Trophoblast cell (in vitro differentiated cells and primary cell): Measurements from ENCODE around the gene IL21R.

Source experiments
- DNase-seq, 2 donors: peaks; one replicate each; pipeline ENCODE4 v3.0.0-alpha.2; 2016
- H2AFZ ChIP-seq: 2 replicates; pipeline ENCODE4 v1.6.1; 2013; ENCODE audit warnings: low read length, moderate library complexity, mild to moderate bottlenecking; ENCODE audit not compliant: insufficient read depth, poor library complexity
- H2AK5ac ChIP-seq: 2 replicates; pipeline ENCODE4 v1.6.1; 2013; ENCODE audit warnings: mild to moderate bottlenecking, low read length
- H2BK120ac ChIP-seq: 2 replicates; pipeline ENCODE4 v1.6.1; 2013; ENCODE audit warnings: low read length, mild to moderate bottlenecking, moderate library complexity; ENCODE audit not compliant: insufficient read depth, poor library complexity
- H2BK12ac ChIP-seq: 2 replicates; pipeline ENCODE4 v1.6.1; 2013; ENCODE audit warnings: mild to moderate bottlenecking, low read length, moderate library complexity
- H2BK5ac ChIP-seq: 2 replicates; pipeline ENCODE4 v1.6.1; 2013; ENCODE audit warnings: low read length, low read depth, moderate library complexity, mild to moderate bottlenecking; ENCODE audit not compliant: poor library complexity
- H3K14ac ChIP-seq: 2 replicates; pipeline ENCODE4 v1.6.1; 2013; ENCODE audit warnings: mild to moderate bottlenecking, low read length
- H3K18ac ChIP-seq: 2 replicates; pipeline ENCODE4 v1.6.1; 2013; ENCODE audit warnings: mild to moderate bottlenecking, low read length
- H3K23ac ChIP-seq: 2 replicates; pipeline ENCODE4 v1.6.1; 2013; ENCODE audit warnings: low read length
- H3K27ac ChIP-seq: 2 replicates; pipeline ENCODE4 v1.5.1; 2013; ENCODE audit warnings: low read depth, mild to moderate bottlenecking, inconsistent platforms, low read length, moderate library complexity
- H3K27me3 ChIP-seq: 2 replicates; pipeline ENCODE4 v1.6.1; 2013; ENCODE audit warnings: inconsistent platforms, mild to moderate bottlenecking, low read length, moderate library complexity; ENCODE audit not compliant: insufficient read depth
- H3K36me3 ChIP-seq, 2 experiments: 1 replicate in 1 of 2; 2 replicates in 1 of 2; pipeline ENCODE4 v1.6.1; 2013; ENCODE audit warnings: low read length in 2 of 2, mild to moderate bottlenecking in 2 of 2, moderate library complexity in 1 of 2; ENCODE audit not compliant: insufficient read depth in 2 of 2, control insufficient read depth in 1 of 2
- H3K4ac ChIP-seq: 2 replicates; pipeline ENCODE4 v1.6.1; 2013; ENCODE audit warnings: low read depth, mild to moderate bottlenecking, low read length, moderate library complexity
- H3K4me1 ChIP-seq, 2 experiments: 1 replicate in 1 of 2; 2 replicates in 1 of 2; pipeline ENCODE4 v1.6.1; 2013; ENCODE audit warnings: low read length in 2 of 2, mild to moderate bottlenecking in 2 of 2, moderate library complexity in 1 of 2; ENCODE audit not compliant: insufficient read depth in 2 of 2, control insufficient read depth in 1 of 2
- H3K4me2 ChIP-seq: 2 replicates; pipeline ENCODE4 v1.6.1; 2013; ENCODE audit warnings: inconsistent platforms, mild to moderate bottlenecking, low read length, moderate library complexity
- H3K4me3 ChIP-seq: 2 replicates; pipeline ENCODE4 v1.5.1; 2013; ENCODE audit warnings: mild to moderate bottlenecking, low read depth, low read length, inconsistent platforms
- H3K79me1 ChIP-seq: one replicate; pipeline ENCODE4 v1.6.1; 2013; ENCODE audit warnings: low read length
- H3K79me2 ChIP-seq: 2 replicates; pipeline ENCODE4 v1.6.1; 2013; ENCODE audit warnings: low read length, mild to moderate bottlenecking; ENCODE audit not compliant: control insufficient read depth, insufficient read depth, poor library complexity
- H3K9ac ChIP-seq: 2 replicates; pipeline ENCODE4 v1.6.1; 2013; ENCODE audit warnings: mild to moderate bottlenecking, low read length
- H3K9me3 ChIP-seq: 2 replicates; pipeline ENCODE4 v1.6.1; 2013; ENCODE audit warnings: low read depth, mild to moderate bottlenecking, control low read depth, inconsistent platforms, low read length; ENCODE audit not compliant: insufficient read depth
- H4K12ac ChIP-seq: 2 replicates; pipeline ENCODE4 v1.6.1; 2013; ENCODE audit warnings: low read depth, mild to moderate bottlenecking, low read length, moderate library complexity
- H4K8ac ChIP-seq: 2 replicates; pipeline ENCODE4 v1.6.1; 2013; ENCODE audit warnings: low read depth, mild to moderate bottlenecking, low read length, moderate library complexity
- H4K91ac ChIP-seq: one replicate; pipeline ENCODE4 v1.6.1; 2013; ENCODE audit warnings: low read depth, mild to moderate bottlenecking, low read length, moderate library complexity
- WGBS: extraction: QIAGEN DNeasy Blood & Tissue Kit; methylation state at CpG from one replicate; pipeline ENCODE4 v1.1.7; 2013; ENCODE audit warnings: missing lambda C conversion rate; ENCODE audit not compliant: insufficient read length, insufficient coverage; ENCODE audit errors: extremely low coverage; 5-methylcytosine and 5-hydroxymethylcytosine counted together

IL21R gene

GRCh38 chr16:27498916-27499658, 97.1 kb downstream of the IL21R start:
- H3K9ac ChIP-seq = no peak overlapping the region
- WGBS = no CpG with 5 or more reads among the region's 14 CpGs
- H3K36me3 ChIP-seq = peaks cover 70 to 84% of the 10 kb centered on the region in 2 experiments
- no peak overlapping the region for H3K4me2 ChIP-seq
- H3K79me2 ChIP-seq = no peaks in the 10 kb centered on the region
- H3K4ac ChIP-seq = no peak overlapping the region
- H3K14ac ChIP-seq = no peak overlapping the region
- H4K8ac ChIP-seq = no peak overlapping the region
- H3K79me1 ChIP-seq = no peaks in the 10 kb centered on the region
- no peak overlapping the region for H3K23ac ChIP-seq
- no peak overlapping the region for H2AK5ac ChIP-seq
- H3K9me3 ChIP-seq = no peaks in the 10 kb centered on the region
- H3K27ac ChIP-seq = no peak overlapping the region
- H4K12ac ChIP-seq = no peak overlapping the region
- H2AFZ ChIP-seq = no peak overlapping the region
- H2BK120ac ChIP-seq = no peak overlapping the region
- no peaks in the 10 kb centered on the region for H3K4me1 ChIP-seq
- no peaks in the 10 kb centered on the region for H3K27me3 ChIP-seq
- H3K18ac ChIP-seq = no peak overlapping the region
- H3K4me3 ChIP-seq = no peak overlapping the region
- H2BK12ac ChIP-seq = no peak overlapping the region
- no peak overlapping the region for H2BK5ac ChIP-seq
- no peak overlapping the region for H4K91ac ChIP-seq
- DNase-seq = no peak

DNA sequence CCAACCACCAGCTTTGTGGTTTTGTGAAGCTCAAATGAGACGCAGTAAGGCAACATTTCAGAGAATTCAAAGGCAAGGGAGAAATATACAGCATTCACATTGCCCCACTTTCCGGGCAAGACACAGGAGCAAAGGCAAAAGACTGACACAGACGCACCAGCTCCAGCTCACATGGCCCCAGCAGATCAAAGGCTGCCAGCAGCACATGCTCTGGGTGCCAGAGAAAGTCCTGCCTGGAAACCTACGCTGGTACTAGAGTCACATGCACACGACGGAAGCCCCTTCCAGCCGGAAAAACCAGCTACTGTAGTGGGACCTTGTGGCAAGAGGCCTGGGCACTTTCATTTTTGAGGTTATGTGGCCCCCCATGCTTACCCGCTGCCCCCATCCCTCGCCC, 97.7 kb downstream of the IL21R start:
- no peaks in the 10 kb centered on the region for H3K4me1 ChIP-seq
- H2BK120ac ChIP-seq = no peak overlapping the region
- H3K79me1 ChIP-seq = no peaks in the 10 kb centered on the region
- H4K91ac ChIP-seq = no peak overlapping the region
- no peak overlapping the region for H2AK5ac ChIP-seq
- H3K36me3 ChIP-seq = peaks cover 73 to 87% of the 10 kb centered on the region in 2 experiments
- WGBS = no CpG with 5 or more reads among the region's 9 CpGs
- DNase-seq = peak; percentile 66 to 68
- H3K79me2 ChIP-seq = no peaks in the 10 kb centered on the region
- no peak overlapping the region for H3K4me3 ChIP-seq
- H2BK5ac ChIP-seq = no peak overlapping the region
- no peak overlapping the region for H3K14ac ChIP-seq
- H3K27ac ChIP-seq = no peak overlapping the region
- H3K23ac ChIP-seq = no peak overlapping the region
- no peak overlapping the region for H2BK12ac ChIP-seq
- no peak overlapping the region for H3K4ac ChIP-seq
- no peak overlapping the region for H3K18ac ChIP-seq
- H4K8ac ChIP-seq = no peak overlapping the region
- no peak overlapping the region for H4K12ac ChIP-seq
- no peak overlapping the region for H2AFZ ChIP-seq
- H3K27me3 ChIP-seq = no peaks in the 10 kb centered on the region
- no peak overlapping the region for H3K9ac ChIP-seq
- H3K4me2 ChIP-seq = no peak overlapping the region
- no peaks in the 10 kb centered on the region for H3K9me3 ChIP-seq

GRCh38 chr16:27500801-27501200, 98.8 kb downstream of the IL21R start:
- Histone ChIP-seq H2BK5ac (no peak overlapping the region), H3K9me3 (no peaks in the 10 kb centered on the region), H4K91ac (no peak overlapping the region), H3K14ac (no peak overlapping the region), H3K79me2 (no peaks in the 10 kb centered on the region), H3K4me3 (no peak overlapping the region), H2AK5ac (no peak overlapping the region), H2BK120ac (no peak overlapping the region), H4K8ac (no peak overlapping the region), H3K4ac (no peak overlapping the region), H3K4me2 (no peak overlapping the region), H3K27ac (no peak overlapping the region), H2BK12ac (no peak overlapping the region), H3K27me3 (no peaks in the 10 kb centered on the region), H3K79me1 (no peaks in the 10 kb centered on the region), H3K36me3 (peaks cover 70 to 87% of the 10 kb centered on the region in 2 experiments), H2AFZ (no peak overlapping the region), H3K9ac (no peak overlapping the region), H3K18ac (no peak overlapping the region), H4K12ac (no peak overlapping the region), H3K23ac (no peak overlapping the region), H3K4me1 (no peaks in the 10 kb centered on the region)
- no CpG with 5 or more reads among the region's 3 CpGs for WGBS
- peak; percentile 13 to 73 for DNase-seq
